ENCODE data around the gene EXOC3L1. TPM values are rescaled to one million over a fixed set of nuclear protein-coding genes. Genes with fewer than 3 reads are reported as not detected.

Gene EXOC3L1
- total RNA-seq, 2 donors from 2014 or later, result 0.36 TPM; not detected in 1

GRCh38 chr16:67226804-67227566, 37.0 kb upstream of the EXOC3L1 start, which contains the start of gene TMEM208:
TSS of gene TMEM208 (plus strand) at chr16:67227130. CDS start at chr16:67227219, 89 bp downstream.
- DNase-seq (ENCODE audit: low spot score in 2 of 2), result peak; percentile 98 to 99

GRCh38 chr16:67226295-67226803, 36.4 kb upstream of the EXOC3L1 start:
- Mint-ChIP-seq H3K36me3 (peaks cover 14 to 31% of the 10 kb centered on the region in 2 donors), H3K9me3 (no peaks in the 10 kb centered on the region), H3K27ac (peak overlapping the region; percentile 95 to 96)
- ATAC-seq (no peak), DNase-seq (ENCODE audit: low spot score in 2 of 2) (no peak)

More at GRCh38 chr16:67226804-67227566, 37.0 kb upstream of the EXOC3L1 start, which contains the start of gene TMEM208:
- H3K9me3 Mint-ChIP-seq, result no peaks in the 10 kb centered on the region
- peak; percentile 96 to 98 for ATAC-seq
- H3K27ac Mint-ChIP-seq, result peak within 1 kb of the TSS; percentile 96 to 99
- H3K36me3 Mint-ChIP-seq, result peaks cover 14 to 31% of the 10 kb centered on the region in 2 donors

GRCh38 chr16:67223992-67224391, 34.1 kb upstream of the EXOC3L1 start:
- Mint-ChIP-seq H3K36me3 (peaks cover 14 to 23% of the 10 kb centered on the region in 2 donors), H3K9me3 (no peaks in the 10 kb centered on the region), H3K27ac (peak overlapping the region; percentile 22 to 55)
- no peak for ATAC-seq
- DNase-seq (ENCODE audit: low spot score in 2 of 2), result no peak

GRCh38 chr16:67216612-67217490, 26.9 kb upstream of the EXOC3L1 start:
- Mint-ChIP-seq H3K9me3 (no peaks in the 10 kb centered on the region), H3K36me3 (no peaks in the 10 kb centered on the region), H3K27ac (peak overlapping the region; percentile 26 to 75)
- DNase-seq (ENCODE audit: low spot score in 2 of 2) (no peak), ATAC-seq (no peak)

- Mint-ChIP-seq H3K27ac (peak overlapping the region; percentile 15 to 52), H3K36me3 (no peaks in the 10 kb centered on the region), H3K9me3 (no peaks in the 10 kb centered on the region)
- DNase-seq (ENCODE audit: low spot score in 2 of 2) (no peak), ATAC-seq (no peak)
Measured at GRCh38 chr16:67215706-67216105, 25.8 kb upstream of the EXOC3L1 start.

- H3K36me3 Mint-ChIP-seq, result no peaks in the 10 kb centered on the region
- H3K27ac Mint-ChIP-seq, result peak overlapping the region in 1 of 2 donors; percentile 46
- ATAC-seq (no peak), DNase-seq (ENCODE audit: low spot score in 2 of 2) (no peak)
- H3K9me3 Mint-ChIP-seq, result no peaks in the 10 kb centered on the region
Measured at GRCh38 chr16:67213197-67214019, 23.5 kb upstream of the EXOC3L1 start.

GRCh38 chr16:67212766-67213165, 22.8 kb upstream of the EXOC3L1 start:
- H3K36me3 Mint-ChIP-seq, result no peaks in the 10 kb centered on the region
- no peaks in the 10 kb centered on the region for H3K9me3 Mint-ChIP-seq
- no peak for ATAC-seq
- no peak for DNase-seq (ENCODE audit: low spot score in 2 of 2)
- H3K27ac Mint-ChIP-seq, result peak overlapping the region in 1 of 2 donors; percentile 46

- Mint-ChIP-seq H3K27ac (no peak overlapping the region), H3K36me3 (no peaks in the 10 kb centered on the region), H3K9me3 (no peaks in the 10 kb centered on the region)
- no peak for DNase-seq (ENCODE audit: low spot score in 2 of 2)
- ATAC-seq, result no peak
Measured at GRCh38 chr16:67211674-67212073, 21.7 kb upstream of the EXOC3L1 start.

- H3K27ac Mint-ChIP-seq, result peak overlapping the region in 1 of 2 donors; percentile 77
- H3K36me3 Mint-ChIP-seq, result no peaks in the 10 kb centered on the region
- DNase-seq (ENCODE audit: low spot score in 2 of 2), result no peak
- no peak for ATAC-seq
- H3K9me3 Mint-ChIP-seq, result no peaks in the 10 kb centered on the region
Measured at GRCh38 chr16:67210069-67210937, 20.4 kb upstream of the EXOC3L1 start.

GRCh38 chr16:67209565-67209964, 19.6 kb upstream of the EXOC3L1 start:
- no peak for DNase-seq (ENCODE audit: low spot score in 2 of 2)
- Mint-ChIP-seq H3K27ac (no peak overlapping the region), H3K36me3 (no peaks in the 10 kb centered on the region), H3K9me3 (no peaks in the 10 kb centered on the region)
- no peak for ATAC-seq

GRCh38 chr16:67208154-67208896, 18.4 kb upstream of the EXOC3L1 start:
- H3K9me3 Mint-ChIP-seq, result no peaks in the 10 kb centered on the region
- DNase-seq (ENCODE audit: low spot score in 2 of 2), result no peak
- H3K36me3 Mint-ChIP-seq, result no peaks in the 10 kb centered on the region
- peak overlapping the region in 1 of 2 donors; percentile 20 for H3K27ac Mint-ChIP-seq
- ATAC-seq, result no peak

GRCh38 chr16:67207249-67208091, 17.5 kb upstream of the EXOC3L1 start:
- peak in 1 of 2 donors; percentile 46 for ATAC-seq
- H3K9me3 Mint-ChIP-seq, result no peaks in the 10 kb centered on the region
- peak overlapping the region; percentile 26 to 37 for H3K27ac Mint-ChIP-seq
- DNase-seq (ENCODE audit: low spot score in 2 of 2), result no peak
- no peaks in the 10 kb centered on the region for H3K36me3 Mint-ChIP-seq

GRCh38 chr16:67206838-67207248, 16.9 kb upstream of the EXOC3L1 start:
- Mint-ChIP-seq H3K36me3 (no peaks in the 10 kb centered on the region), H3K27ac (peak overlapping the region; percentile 26 to 37), H3K9me3 (no peaks in the 10 kb centered on the region)
- DNase-seq (ENCODE audit: low spot score in 2 of 2) (no peak), ATAC-seq (no peak)

All from activated naive CD4-positive, alpha-beta T cell treated with anti-CD3 and anti-CD28 coated beads, Interleukin-2, amount 50 U/mL, for 72 hours (primary cell).